ENCODE measurements around the gene SMU1. TPM values are rescaled to one million over a fixed set of nuclear protein-coding genes. Genes with fewer than 3 reads are reported as not detected.
A peak's percentile ranks its signal among the peaks of the same experiment; 100 is the strongest.

SMU1 gene
- polyA plus RNA-seq, 3 donors: 4.7 to 13.9 (median 10.5) TPM

DNA sequence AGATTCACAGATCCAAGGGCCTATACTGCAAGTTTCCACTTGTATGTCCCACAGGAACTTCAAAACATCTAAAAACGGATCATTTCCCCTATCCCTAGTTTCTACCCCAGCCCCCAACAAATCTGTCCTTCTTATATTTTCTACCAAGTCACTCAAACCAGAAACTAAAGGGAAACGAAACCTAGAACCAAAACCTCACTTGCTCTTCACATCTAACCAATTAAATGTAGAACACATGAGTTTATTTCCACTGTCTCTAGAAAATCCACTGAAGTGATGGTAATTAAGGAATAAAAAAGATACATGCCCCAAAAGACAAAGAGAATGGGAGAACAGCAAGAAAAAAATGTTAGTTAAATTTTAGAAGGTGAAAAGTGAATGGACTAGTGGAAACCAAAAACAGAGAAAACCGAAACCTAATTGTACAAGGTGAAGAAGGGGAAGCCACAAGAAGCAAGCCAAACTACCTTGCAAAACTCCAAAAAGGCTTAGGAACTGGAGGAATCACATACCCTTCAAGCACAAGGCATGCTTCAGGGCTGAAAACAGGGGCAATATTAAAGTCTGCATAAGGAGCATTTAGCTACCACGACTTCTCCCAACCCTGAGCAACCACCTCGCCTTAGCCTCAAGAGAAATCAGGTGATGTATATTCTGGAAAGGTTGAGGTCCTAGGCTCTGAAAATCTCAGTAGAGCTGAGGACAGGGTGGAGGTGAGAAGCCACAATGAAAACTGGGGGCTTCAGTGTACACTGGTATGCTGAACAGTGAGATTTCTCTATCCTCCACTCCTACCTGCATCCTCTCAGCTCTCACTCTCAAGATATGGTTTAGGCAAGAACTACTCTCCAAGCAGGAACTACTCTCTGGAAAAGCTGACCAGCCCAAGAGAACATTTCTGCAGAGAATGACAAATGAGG is 11.1 kb downstream of the SMU1 start:
- WGBS, 3 donors: 82 to 88% (median 84%) methylated on average over 5 of the region's 5 CpGs
- H3K27ac ChIP-seq (ENCODE audit: low read depth, low read length): no peak overlapping the region

- 90 to 99% (median 92%) methylated on average over 4 of the region's 4 CpGs for WGBS, 3 donors
- H3K27ac ChIP-seq (ENCODE audit: low read depth, low read length): no peak overlapping the region
These were observed 25.3 kb downstream of the SMU1 start for GRCh38 chr9:33051144-33051543.

- 86 to 96% (median 95%) methylated on average over 2 of the region's 2 CpGs for WGBS, 3 donors
- no peak overlapping the region for H3K27ac ChIP-seq (ENCODE audit: low read depth, low read length)
These were observed 26.7 kb downstream of the SMU1 start for GRCh38 chr9:33049680-33050361.

DNA sequence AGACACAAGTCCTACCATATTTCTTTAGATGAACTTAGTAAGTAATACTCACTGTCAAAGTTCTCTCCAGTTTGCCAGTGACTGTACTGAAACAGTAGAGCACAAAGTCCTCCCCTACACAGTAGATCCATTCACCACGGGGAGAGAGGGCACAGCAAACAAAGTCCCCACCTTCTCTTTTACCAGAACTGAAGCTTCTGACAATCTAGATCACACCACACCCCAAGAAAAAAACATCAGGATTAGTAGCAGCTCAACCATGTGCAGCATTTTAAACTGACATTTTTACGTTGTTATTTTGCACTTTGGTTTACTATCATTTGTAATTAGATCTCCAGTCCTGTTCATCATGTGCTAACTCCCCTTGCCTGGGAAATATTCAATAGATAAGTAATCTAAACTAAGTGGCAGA is 28.4 kb downstream of the SMU1 start:
- WGBS, 3 donors: 80 to 87% (median 82%) methylated on average over 2 of the region's 2 CpGs
- H3K27ac ChIP-seq (ENCODE audit: low read depth, low read length): no peak overlapping the region

DNA sequence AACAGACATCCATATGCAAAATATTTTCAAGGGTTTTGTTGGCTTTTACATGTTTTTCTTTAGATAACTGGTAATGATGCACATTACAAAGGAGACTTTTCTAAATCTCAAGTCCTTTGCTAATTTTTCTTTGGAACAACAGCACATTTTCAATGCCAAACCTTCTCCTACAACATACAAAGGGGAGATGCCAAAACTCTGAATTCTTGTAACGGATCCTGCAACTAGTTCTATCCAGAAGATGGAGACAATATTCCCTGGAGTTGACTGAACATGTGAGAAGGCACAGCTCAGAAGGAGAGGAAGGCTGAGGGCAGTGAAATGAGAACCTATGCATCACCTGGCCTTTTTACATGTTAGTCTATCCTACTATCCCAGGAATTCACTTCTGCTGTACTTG is 30.4 kb downstream of the SMU1 start:
- no peak overlapping the region for H3K27ac ChIP-seq (ENCODE audit: low read depth, low read length)
- WGBS, 3 donors: 67 to 81% (median 69%) methylated on average over 1 of the region's 1 CpG

DNA sequence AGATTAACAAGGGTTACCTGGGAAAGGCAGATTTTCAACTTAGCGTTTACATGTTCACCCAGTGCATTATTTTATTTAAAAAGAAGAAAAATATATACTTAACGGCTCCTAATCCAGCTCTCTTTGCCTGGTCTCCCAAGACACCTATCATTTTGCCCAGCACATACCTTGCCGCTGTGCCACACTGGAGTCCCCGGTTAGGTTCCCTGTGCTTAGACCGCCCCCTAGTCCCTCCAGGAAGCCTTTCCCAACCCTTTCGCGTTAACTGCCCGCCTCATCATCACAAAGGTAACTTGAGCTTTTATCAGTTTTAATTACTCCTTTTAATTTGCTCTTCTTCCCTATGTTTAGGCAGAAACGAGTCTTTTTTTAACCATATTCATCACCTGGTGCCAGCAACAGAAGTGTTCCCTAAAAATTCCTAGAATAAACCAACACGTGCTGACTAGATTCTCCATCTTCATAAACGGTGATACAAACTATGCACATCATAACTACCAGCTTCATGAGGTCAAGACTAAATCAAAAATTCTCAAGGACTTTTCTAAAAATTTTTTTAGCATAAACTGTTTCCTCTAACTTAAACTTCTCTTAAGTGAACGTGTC is 31.7 kb downstream of the SMU1 start:
- no peak overlapping the region for H3K27ac ChIP-seq (ENCODE audit: low read depth, low read length)
- WGBS, 3 donors: 27 to 48% (median 38%) methylated on average over 12 of the region's 12 CpGs

GRCh38 chr9:33044162-33044673 is 32.3 kb downstream of the SMU1 start:
- 0 to 1% (median 0%) methylated on average over 41 of the region's 41 CpGs for WGBS, 3 donors
- peak overlapping the region; percentile 72 for H3K27ac ChIP-seq (ENCODE audit: low read depth, low read length)

DNA sequence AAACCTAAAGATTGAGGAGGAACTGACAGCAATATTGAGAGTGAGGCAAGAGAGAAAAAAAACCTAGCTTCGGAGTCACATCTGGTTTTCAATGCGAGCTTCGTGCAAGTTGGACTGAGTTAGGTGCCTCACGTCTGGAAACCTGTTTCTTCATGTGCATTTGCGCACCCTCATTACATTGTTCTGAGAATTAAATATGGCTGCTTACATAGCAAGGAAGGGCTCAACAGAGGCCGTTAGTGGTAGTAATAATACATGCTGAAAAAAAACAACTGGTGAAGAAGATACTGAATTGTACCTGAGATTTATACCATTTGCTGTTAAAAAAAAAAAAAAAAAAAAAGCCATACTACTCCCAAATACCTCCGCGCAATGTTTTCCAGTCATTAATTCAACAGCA is 32.8 kb downstream of the SMU1 start:
- 30 to 61% (median 40%) methylated on average over 8 of the region's 8 CpGs for WGBS, 3 donors

GRCh38 chr9:33042473-33042872 is 34.0 kb downstream of the SMU1 start:
- 31 to 75% (median 64%) methylated on average over 8 of the region's 8 CpGs for WGBS, 3 donors
- H3K27ac ChIP-seq (ENCODE audit: low read depth, low read length): no peak overlapping the region

More for the DNA sequence above, 32.8 kb downstream of the SMU1 start:
- no peak overlapping the region for H3K27ac ChIP-seq (ENCODE audit: low read depth, low read length)

DNA sequence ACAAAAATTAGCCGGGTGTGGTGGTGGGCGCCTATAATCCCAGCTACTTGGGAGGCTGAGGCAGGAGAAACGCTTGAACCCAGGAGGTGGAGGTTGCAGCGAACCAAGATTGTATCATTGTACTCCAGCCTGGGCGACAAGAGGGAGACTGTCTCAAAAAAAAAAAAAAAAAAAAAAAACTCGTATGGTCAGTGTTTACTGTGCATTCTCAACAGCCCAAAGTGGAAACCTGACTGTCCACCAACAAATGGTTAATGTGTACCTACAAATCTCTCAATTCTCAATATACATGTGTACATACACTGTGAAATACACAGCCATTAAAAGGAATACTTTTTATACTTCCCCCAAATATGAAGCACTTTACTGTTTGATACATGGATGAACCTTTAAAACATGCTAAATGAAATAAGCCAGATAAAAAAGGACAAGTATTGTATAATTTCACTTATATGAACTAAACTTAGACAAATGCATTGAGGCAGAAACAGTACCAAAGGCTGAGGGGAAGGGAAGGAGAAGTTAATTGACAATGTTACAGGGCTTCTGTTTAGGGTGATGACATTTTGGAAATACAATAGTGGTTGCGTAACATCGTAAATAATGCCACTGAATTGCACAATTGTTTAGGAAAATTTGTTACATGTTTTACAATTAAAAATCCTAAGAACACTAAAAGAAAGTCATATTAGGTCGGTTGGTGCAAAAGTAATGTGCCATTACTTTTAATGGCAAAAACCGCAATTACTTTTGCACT is 34.9 kb downstream of the SMU1 start:
- no peak overlapping the region for H3K27ac ChIP-seq (ENCODE audit: low read depth, low read length)
- 79 to 88% (median 80%) methylated on average over 10 of the region's 10 CpGs for WGBS, 3 donors

- no peak overlapping the region for H3K27ac ChIP-seq (ENCODE audit: low read depth, low read length)
These were observed 35.6 kb downstream of the SMU1 start for GRCh38 chr9:33040792-33041431.

DNA sequence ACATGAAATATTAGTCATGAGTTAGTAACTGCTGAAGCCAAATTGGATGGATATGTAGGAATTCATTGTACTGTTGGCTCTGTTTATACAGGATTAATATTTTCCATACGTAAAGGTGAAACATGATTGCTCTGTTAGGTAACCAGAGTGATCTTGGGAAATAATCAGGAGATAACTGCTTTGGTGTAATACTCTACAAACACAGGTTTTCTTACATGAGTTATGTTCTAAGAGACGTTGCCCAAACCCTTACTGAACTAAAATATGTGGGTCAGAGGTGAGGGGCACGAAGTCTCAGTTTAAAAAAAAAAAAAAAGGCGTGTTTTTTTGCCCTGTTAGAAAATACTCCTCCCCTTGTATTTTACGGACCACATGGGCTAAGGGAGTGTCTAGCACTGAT is 43.6 kb downstream of the SMU1 start:
- 53 to 69% (median 65%) methylated on average over 5 of the region's 5 CpGs for WGBS, 3 donors
- no peak overlapping the region for H3K27ac ChIP-seq (ENCODE audit: low read depth, low read length)

More at GRCh38 chr9:33040792-33041431, 35.6 kb downstream of the SMU1 start:
- WGBS, 3 donors: 88 to 94% (median 92%) methylated on average over 9 of the region's 9 CpGs

- 39 to 66% (median 54%) methylated on average over 1 of the region's 1 CpG for WGBS, 3 donors
- H3K27ac ChIP-seq (ENCODE audit: low read depth, low read length): no peak overlapping the region
These were observed 44.2 kb downstream of the SMU1 start for GRCh38 chr9:33032292-33032691.

DNA sequence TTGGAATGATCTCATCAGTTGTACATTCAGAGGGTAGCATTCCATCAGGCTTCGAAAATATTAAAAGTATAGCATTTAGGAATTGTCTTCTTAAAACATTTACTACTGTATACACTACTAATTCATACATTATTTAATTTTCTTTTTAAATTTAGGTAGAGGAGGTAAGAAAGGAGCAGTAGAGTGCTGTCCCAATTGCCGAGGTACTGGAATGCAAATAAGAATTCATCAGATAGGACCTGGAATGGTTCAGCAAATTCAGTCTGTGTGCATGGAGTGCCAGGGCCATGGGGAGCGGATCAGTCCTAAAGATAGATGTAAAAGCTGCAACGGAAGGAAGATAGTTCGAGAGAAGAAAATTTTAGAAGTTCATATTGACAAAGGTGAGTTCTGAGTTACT is 46.2 kb downstream of the SMU1 start:
- no peak overlapping the region for H3K27ac ChIP-seq (ENCODE audit: low read depth, low read length)
- 82 to 87% (median 87%) methylated on average over 5 of the region's 5 CpGs for WGBS, 3 donors

DNA sequence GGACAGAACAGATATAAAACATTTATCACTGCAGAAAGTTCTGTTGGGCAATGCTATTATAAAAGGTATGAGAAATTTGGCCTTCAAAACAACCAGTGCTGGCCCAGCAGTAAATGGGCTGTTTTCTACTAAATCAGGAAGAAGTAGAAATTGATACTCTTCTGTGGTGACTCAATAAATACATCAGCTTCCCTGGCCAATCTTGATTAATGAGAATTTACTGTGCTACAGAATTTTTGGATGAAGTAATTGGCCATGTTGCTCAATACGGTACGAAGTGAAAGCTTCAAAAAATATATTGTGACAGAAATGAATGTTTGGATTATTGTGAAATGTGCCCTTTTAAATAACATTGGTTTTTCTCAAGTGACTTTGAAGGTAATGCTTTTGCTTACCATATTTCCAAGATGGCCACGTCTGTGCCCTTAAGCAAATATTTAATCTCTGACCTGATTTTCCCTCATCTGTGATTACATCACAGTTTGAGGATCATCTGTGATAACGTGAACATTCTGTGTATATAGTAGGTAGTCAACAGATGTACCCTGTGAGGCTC is 47.2 kb downstream of the SMU1 start:
- H3K27ac ChIP-seq (ENCODE audit: low read depth, low read length): no peak overlapping the region
- 16 to 20% (median 19%) methylated on average over 4 of the region's 4 CpGs for WGBS, 3 donors

- H3K27ac ChIP-seq (ENCODE audit: low read depth, low read length): peak overlapping the region; percentile 89
- 1 to 3% (median 2%) methylated on average over 24 to 36 of the region's 36 CpGs for WGBS, 3 donors
These were observed 50.7 kb downstream of the SMU1 start for GRCh38 chr9:33025572-33026342.

All from adipose tissue (tissue), 3 donors.